Measurements from ENCODE around the gene RHEBL1.

Gene RHEBL1

GRCh38 chr12:49026101-49026500 is 43.7 kb downstream of the RHEBL1 start:
- H3K4me2 ChIP-seq (ENCODE audit: insufficient read depth, low read length, poor library complexity, severe bottlenecking) = no peak overlapping the region

GRCh38 chr12:49025463-49025862 is 44.3 kb downstream of the RHEBL1 start:
- H3K14ac ChIP-seq (ENCODE audit: low read length) = no peak overlapping the region
- H4K8ac ChIP-seq (ENCODE audit: low read depth, low read length) = no peak overlapping the region
- no peak overlapping the region for H3K4me2 ChIP-seq (ENCODE audit: insufficient read depth, low read length, poor library complexity, severe bottlenecking)
- no peak overlapping the region for H2AFZ ChIP-seq (ENCODE audit: low read length)
- WGBS, 2 donors (ENCODE audit: extremely low coverage in 2 of 2, insufficient read length in 2 of 2, insufficient replicate concordance in 1 of 2) = no CpG with 5 or more reads among the region's 4 CpGs
- no peak overlapping the region for H2BK5ac ChIP-seq (ENCODE audit: low read length)
- no peak overlapping the region for H3K4me3 ChIP-seq (ENCODE audit: low read length in 2 of 2)
- no peak overlapping the region for H2BK120ac ChIP-seq (ENCODE audit: low read depth, low read length)
- H3K4me1 ChIP-seq (ENCODE audit: control insufficient read depth in 2 of 2, insufficient read depth in 1 of 2, low read depth in 1 of 2, low read length in 2 of 2) = no peaks in the 10 kb centered on the region
- no peak overlapping the region for H3K27ac ChIP-seq (replicated peaks; ENCODE audit: low read length)
- H3K23ac ChIP-seq (ENCODE audit: low read depth, low read length, poor library complexity) = no peak overlapping the region
- no peak overlapping the region for H3K4ac ChIP-seq (ENCODE audit: low read length)
- peaks cover 69 to 99% of the 10 kb centered on the region in 2 donors for H3K36me3 ChIP-seq (replicated peaks in 1 of 2; ENCODE audit: control insufficient read depth in 2 of 2, insufficient read depth in 2 of 2, low read length in 2 of 2)
- H3K79me1 ChIP-seq (ENCODE audit: low read depth, low read length) = peaks cover 4% of the 10 kb centered on the region
- H2BK12ac ChIP-seq (ENCODE audit: low read length) = no peak overlapping the region
- peaks cover 0 to 2% of the 10 kb centered on the region in 2 donors for H3K9me3 ChIP-seq (replicated peaks in 1 of 2; ENCODE audit: control insufficient read depth in 2 of 2, insufficient read depth in 1 of 2, low read depth in 1 of 2, low read length in 2 of 2)
- H4K91ac ChIP-seq (ENCODE audit: low read depth, low read length, poor library complexity) = no peak overlapping the region
- no peak overlapping the region for H2AK5ac ChIP-seq (ENCODE audit: low read depth, low read length)
- H3K9ac ChIP-seq (ENCODE audit: low read depth, low read length, poor library complexity) = no peak overlapping the region
- no peak overlapping the region for H3K18ac ChIP-seq (ENCODE audit: low read length)
- no peak overlapping the region for H2BK15ac ChIP-seq (ENCODE audit: low read length)
- no peak for DNase-seq (ENCODE audit: low spot score)
- H3K27me3 ChIP-seq (ENCODE audit: control insufficient read depth in 3 of 3, insufficient read depth in 3 of 3, low read depth in 1 of 3, low read length in 3 of 3) = no peaks in the 10 kb centered on the region

More at GRCh38 chr12:49026101-49026500, 43.7 kb downstream of the RHEBL1 start:
- Histone ChIP-seq H2BK5ac (ENCODE audit: low read length) (no peak overlapping the region), H3K4ac (ENCODE audit: low read length) (no peak overlapping the region), H3K4me1 (ENCODE audit: control insufficient read depth in 2 of 2, insufficient read depth in 1 of 2, low read depth in 1 of 2, low read length in 2 of 2) (no peaks in the 10 kb centered on the region), H4K8ac (ENCODE audit: low read depth, low read length) (no peak overlapping the region), H2AFZ (ENCODE audit: low read length) (no peak overlapping the region), H2AK5ac (ENCODE audit: low read depth, low read length) (no peak overlapping the region), H4K91ac (ENCODE audit: low read depth, low read length, poor library complexity) (no peak overlapping the region), H2BK12ac (ENCODE audit: low read length) (no peak overlapping the region), H3K9me3 (replicated peaks in 1 of 2; ENCODE audit: control insufficient read depth in 2 of 2, insufficient read depth in 1 of 2, low read depth in 1 of 2, low read length in 2 of 2) (peaks cover 0 to 2% of the 10 kb centered on the region in 2 donors), H3K23ac (ENCODE audit: low read depth, low read length, poor library complexity) (no peak overlapping the region), H3K36me3 (replicated peaks in 1 of 2; ENCODE audit: control insufficient read depth in 2 of 2, insufficient read depth in 2 of 2, low read length in 2 of 2) (peaks cover 76 to 99% of the 10 kb centered on the region in 2 donors), H3K4me3 (ENCODE audit: low read length in 2 of 2) (peak overlapping the region in 1 of 2 donors; percentile 5), H3K27ac (replicated peaks; ENCODE audit: low read length) (no peak overlapping the region), H3K14ac (ENCODE audit: low read length) (no peak overlapping the region), H3K79me1 (ENCODE audit: low read depth, low read length) (peaks cover 4% of the 10 kb centered on the region), H2BK120ac (ENCODE audit: low read depth, low read length) (no peak overlapping the region), H3K27me3 (ENCODE audit: control insufficient read depth in 3 of 3, insufficient read depth in 3 of 3, low read depth in 1 of 3, low read length in 3 of 3) (no peaks in the 10 kb centered on the region), H3K9ac (ENCODE audit: low read depth, low read length, poor library complexity) (no peak overlapping the region), H3K18ac (ENCODE audit: low read length) (no peak overlapping the region), H2BK15ac (ENCODE audit: low read length) (no peak overlapping the region)
- no CpG with 5 or more reads among the region's 21 CpGs for WGBS, 2 donors (ENCODE audit: extremely low coverage in 2 of 2, insufficient read length in 2 of 2, insufficient replicate concordance in 1 of 2)
- no peak for DNase-seq (ENCODE audit: low spot score)

GRCh38 chr12:49024543-49024942 is 45.2 kb downstream of the RHEBL1 start:
- no peak overlapping the region for H3K4me3 ChIP-seq (ENCODE audit: low read length in 2 of 2)
- WGBS, 2 donors (ENCODE audit: extremely low coverage in 2 of 2, insufficient read length in 2 of 2, insufficient replicate concordance in 1 of 2) = no CpG with 5 or more reads among the region's 12 CpGs
- no peak overlapping the region for H4K8ac ChIP-seq (ENCODE audit: low read depth, low read length)
- no peak overlapping the region for H3K14ac ChIP-seq (ENCODE audit: low read length)
- DNase-seq (ENCODE audit: low spot score) = no peak
- H2BK15ac ChIP-seq (ENCODE audit: low read length) = no peak overlapping the region
- H2AK5ac ChIP-seq (ENCODE audit: low read depth, low read length) = no peak overlapping the region
- no peak overlapping the region for H3K27ac ChIP-seq (replicated peaks; ENCODE audit: low read length)
- no peak overlapping the region for H2BK12ac ChIP-seq (ENCODE audit: low read length)
- no peak overlapping the region for H3K23ac ChIP-seq (ENCODE audit: low read depth, low read length, poor library complexity)
- H3K4me2 ChIP-seq (ENCODE audit: insufficient read depth, low read length, poor library complexity, severe bottlenecking) = no peak overlapping the region
- H3K36me3 ChIP-seq (replicated peaks in 1 of 2; ENCODE audit: control insufficient read depth in 2 of 2, insufficient read depth in 2 of 2, low read length in 2 of 2) = peaks cover 64 to 92% of the 10 kb centered on the region in 2 donors
- H3K27me3 ChIP-seq (ENCODE audit: control insufficient read depth in 3 of 3, insufficient read depth in 3 of 3, low read depth in 1 of 3, low read length in 3 of 3) = no peaks in the 10 kb centered on the region
- H2BK120ac ChIP-seq (ENCODE audit: low read depth, low read length) = no peak overlapping the region
- H3K4ac ChIP-seq (ENCODE audit: low read length) = no peak overlapping the region
- peaks cover 0 to 2% of the 10 kb centered on the region in 2 donors for H3K9me3 ChIP-seq (replicated peaks in 1 of 2; ENCODE audit: control insufficient read depth in 2 of 2, insufficient read depth in 1 of 2, low read depth in 1 of 2, low read length in 2 of 2)
- peaks cover 1% of the 10 kb centered on the region for H3K79me1 ChIP-seq (ENCODE audit: low read depth, low read length)
- H2AFZ ChIP-seq (ENCODE audit: low read length) = no peak overlapping the region
- peaks cover 0 to under 1% of the 10 kb centered on the region in 2 donors for H3K4me1 ChIP-seq (ENCODE audit: control insufficient read depth in 2 of 2, insufficient read depth in 1 of 2, low read depth in 1 of 2, low read length in 2 of 2)
- H4K91ac ChIP-seq (ENCODE audit: low read depth, low read length, poor library complexity) = no peak overlapping the region
- no peak overlapping the region for H3K18ac ChIP-seq (ENCODE audit: low read length)
- no peak overlapping the region for H3K9ac ChIP-seq (ENCODE audit: low read depth, low read length, poor library complexity)
- no peak overlapping the region for H2BK5ac ChIP-seq (ENCODE audit: low read length)

GRCh38 chr12:49023812-49024211 is 46.0 kb downstream of the RHEBL1 start:
- no peak overlapping the region for H3K18ac ChIP-seq (ENCODE audit: low read length)
- H3K9me3 ChIP-seq (replicated peaks in 1 of 2; ENCODE audit: control insufficient read depth in 2 of 2, insufficient read depth in 1 of 2, low read depth in 1 of 2, low read length in 2 of 2) = peaks cover 0 to 2% of the 10 kb centered on the region in 2 donors
- H3K4ac ChIP-seq (ENCODE audit: low read length) = no peak overlapping the region
- no peak overlapping the region for H2BK15ac ChIP-seq (ENCODE audit: low read length)
- no peaks in the 10 kb centered on the region for H3K27me3 ChIP-seq (ENCODE audit: control insufficient read depth in 3 of 3, insufficient read depth in 3 of 3, low read depth in 1 of 3, low read length in 3 of 3)
- H2AFZ ChIP-seq (ENCODE audit: low read length) = no peak overlapping the region
- H4K91ac ChIP-seq (ENCODE audit: low read depth, low read length, poor library complexity) = no peak overlapping the region
- no peak overlapping the region for H2BK120ac ChIP-seq (ENCODE audit: low read depth, low read length)
- H3K4me1 ChIP-seq (ENCODE audit: control insufficient read depth in 2 of 2, insufficient read depth in 1 of 2, low read depth in 1 of 2, low read length in 2 of 2) = peaks cover 0 to 3% of the 10 kb centered on the region in 2 donors
- no peak overlapping the region for H4K8ac ChIP-seq (ENCODE audit: low read depth, low read length)
- no peak overlapping the region for H2AK5ac ChIP-seq (ENCODE audit: low read depth, low read length)
- no peak overlapping the region for H3K9ac ChIP-seq (ENCODE audit: low read depth, low read length, poor library complexity)
- H3K4me2 ChIP-seq (ENCODE audit: insufficient read depth, low read length, poor library complexity, severe bottlenecking) = no peak overlapping the region
- no peak overlapping the region for H3K4me3 ChIP-seq (ENCODE audit: low read length in 2 of 2)
- H3K79me1 ChIP-seq (ENCODE audit: low read depth, low read length) = peaks cover 1% of the 10 kb centered on the region
- WGBS, 2 donors (ENCODE audit: extremely low coverage in 2 of 2, insufficient read length in 2 of 2, insufficient replicate concordance in 1 of 2) = no CpG with 5 or more reads among the region's 2 CpGs
- DNase-seq (ENCODE audit: low spot score) = no peak
- H3K14ac ChIP-seq (ENCODE audit: low read length) = no peak overlapping the region
- H3K23ac ChIP-seq (ENCODE audit: low read depth, low read length, poor library complexity) = no peak overlapping the region
- H3K27ac ChIP-seq (replicated peaks; ENCODE audit: low read length) = no peak overlapping the region
- H3K36me3 ChIP-seq (replicated peaks in 1 of 2; ENCODE audit: control insufficient read depth in 2 of 2, insufficient read depth in 2 of 2, low read length in 2 of 2) = peaks cover 58 to 87% of the 10 kb centered on the region in 2 donors
- H2BK5ac ChIP-seq (ENCODE audit: low read length) = no peak overlapping the region
- no peak overlapping the region for H2BK12ac ChIP-seq (ENCODE audit: low read length)
